T1000 (cell line): Measurements from ENCODE around the gene ZNF18.

ENCODE experiments used
- DNase-seq: peaks from one replicate; lab custom pipeline; 2025; ENCODE audit warnings: mixed read lengths; lab: John Stamatoyannopoulos, UW

ZNF18 gene, protein sequence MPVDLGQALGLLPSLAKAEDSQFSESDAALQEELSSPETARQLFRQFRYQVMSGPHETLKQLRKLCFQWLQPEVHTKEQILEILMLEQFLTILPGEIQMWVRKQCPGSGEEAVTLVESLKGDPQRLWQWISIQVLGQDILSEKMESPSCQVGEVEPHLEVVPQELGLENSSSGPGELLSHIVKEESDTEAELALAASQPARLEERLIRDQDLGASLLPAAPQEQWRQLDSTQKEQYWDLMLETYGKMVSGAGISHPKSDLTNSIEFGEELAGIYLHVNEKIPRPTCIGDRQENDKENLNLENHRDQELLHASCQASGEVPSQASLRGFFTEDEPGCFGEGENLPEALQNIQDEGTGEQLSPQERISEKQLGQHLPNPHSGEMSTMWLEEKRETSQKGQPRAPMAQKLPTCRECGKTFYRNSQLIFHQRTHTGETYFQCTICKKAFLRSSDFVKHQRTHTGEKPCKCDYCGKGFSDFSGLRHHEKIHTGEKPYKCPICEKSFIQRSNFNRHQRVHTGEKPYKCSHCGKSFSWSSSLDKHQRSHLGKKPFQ

DNA sequence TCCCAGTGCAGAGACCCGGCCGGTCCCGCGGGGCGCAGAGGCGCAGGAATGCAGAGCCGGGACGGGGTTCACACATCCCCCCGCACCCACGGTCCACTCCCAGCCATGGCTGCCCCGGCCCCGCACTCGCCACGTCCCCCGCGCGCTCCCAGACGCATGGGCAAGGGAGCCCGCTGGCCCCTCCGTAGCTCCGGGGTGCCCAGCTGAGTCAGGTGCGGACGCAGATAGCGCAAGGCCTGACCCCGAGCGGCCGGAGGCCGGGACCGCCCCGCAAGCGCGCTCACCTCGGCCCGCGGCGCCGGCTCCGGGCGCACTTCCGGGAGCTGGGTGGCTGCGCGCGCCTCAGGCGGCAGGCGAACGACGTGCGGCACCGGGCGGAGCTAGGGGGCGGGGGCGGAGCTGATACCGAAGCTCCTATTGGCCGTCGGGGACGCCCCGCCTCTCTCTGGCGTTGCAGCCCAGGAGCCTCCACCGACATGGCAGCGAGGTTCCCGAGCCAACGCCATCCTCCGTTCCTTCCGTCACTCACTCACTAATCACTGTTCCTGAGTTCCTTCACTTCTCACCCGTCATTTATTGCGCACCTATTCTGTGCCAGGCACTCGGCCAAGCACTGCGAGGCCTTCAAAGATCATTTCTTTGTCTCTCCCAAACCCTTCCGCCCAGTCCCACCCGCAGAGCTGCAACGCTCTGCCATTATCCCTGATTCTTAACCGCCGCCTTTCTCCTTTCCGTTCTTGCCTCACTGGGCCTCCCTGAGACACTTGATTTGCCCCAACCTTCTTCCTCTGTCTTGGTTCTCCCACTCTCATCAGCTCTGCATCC lies at the start of gene ZNF18:
Gene ZNF18, minus strand, starts transcription at position 329 of the 825 bp plus-strand sequence. CDS start 4,646 bp downstream, outside the sequence.
- peak; percentile 96 for DNase-seq

DNA sequence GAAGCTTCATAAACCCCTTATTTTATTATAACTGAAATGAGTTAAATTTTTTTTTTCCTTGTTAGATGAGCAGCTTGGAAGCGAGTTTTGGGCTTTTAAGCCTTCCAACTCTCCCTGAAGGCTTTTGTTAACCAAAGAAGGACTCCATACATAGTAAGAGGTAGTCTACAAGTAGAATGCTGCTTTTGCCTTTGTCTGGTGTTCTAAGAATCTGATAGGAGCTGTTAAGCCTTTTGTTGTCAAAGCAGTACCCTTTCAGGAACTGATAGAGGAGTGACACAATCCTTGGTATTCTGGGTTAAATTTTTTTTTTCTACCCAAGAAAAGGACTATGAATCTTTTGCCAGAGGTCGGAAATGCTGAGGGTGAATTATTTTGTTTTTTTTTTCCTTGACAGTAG lies 49.5 kb upstream of the ZNF18 start:
- no peak for DNase-seq

DNA sequence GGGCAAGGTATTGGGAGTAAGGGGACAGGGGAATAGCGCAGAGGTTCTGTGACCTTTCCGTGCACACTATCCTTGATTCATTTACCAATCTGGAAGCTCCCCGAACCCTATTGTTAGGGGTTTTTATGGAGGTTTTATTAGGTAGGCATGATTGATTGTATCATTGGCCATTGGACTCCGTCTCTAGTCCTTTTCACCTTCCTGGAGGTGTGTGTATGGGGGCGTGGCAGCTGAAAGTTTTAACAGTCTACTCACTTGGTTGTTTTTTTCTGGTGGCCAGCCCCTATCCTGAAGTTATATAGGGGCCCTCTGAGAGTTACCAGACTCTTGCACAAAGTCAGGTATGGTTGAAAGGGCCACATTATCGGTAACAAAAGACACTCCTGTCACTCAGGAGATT lies 46.4 kb upstream of the ZNF18 start:
- no peak for DNase-seq

DNA sequence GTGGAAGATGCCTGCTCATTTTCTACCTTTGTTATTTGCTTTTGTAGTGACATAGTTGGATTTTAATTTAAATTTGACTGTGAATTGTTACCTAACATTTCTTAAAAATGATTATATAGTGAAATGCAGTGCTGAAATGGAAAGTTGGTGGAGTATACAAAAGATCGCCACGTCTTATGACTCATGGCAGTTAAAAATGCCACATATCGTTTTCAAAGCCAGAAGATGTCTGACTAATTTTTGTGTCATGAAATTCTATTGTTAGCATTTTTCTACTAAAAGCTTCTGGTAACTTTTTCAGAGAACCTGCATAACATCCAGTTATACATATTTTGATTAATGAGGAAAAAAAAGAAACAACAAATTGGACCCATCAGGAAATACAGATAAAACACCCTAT lies 44.0 kb upstream of the ZNF18 start:
- DNase-seq: no peak

DNA sequence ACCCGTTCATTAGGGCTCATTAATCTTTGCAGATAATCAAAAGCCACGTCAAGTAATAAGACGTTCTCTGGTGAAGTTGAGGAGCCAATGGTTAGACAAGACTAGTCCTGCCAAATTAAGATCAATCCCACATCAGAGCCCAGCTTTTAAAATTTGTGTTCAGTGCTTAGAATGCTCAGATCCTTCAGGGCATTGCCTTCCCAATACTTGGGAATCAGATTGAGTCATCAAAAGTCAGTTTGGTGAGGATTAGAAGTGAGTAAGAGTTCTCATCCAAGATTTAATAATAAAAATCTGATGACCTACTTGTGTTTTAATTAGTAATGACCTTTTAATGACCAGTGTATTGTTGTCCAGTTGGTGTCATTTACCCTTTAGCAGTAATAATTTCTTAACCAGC lies 43.2 kb upstream of the ZNF18 start:
- no peak for DNase-seq

DNA sequence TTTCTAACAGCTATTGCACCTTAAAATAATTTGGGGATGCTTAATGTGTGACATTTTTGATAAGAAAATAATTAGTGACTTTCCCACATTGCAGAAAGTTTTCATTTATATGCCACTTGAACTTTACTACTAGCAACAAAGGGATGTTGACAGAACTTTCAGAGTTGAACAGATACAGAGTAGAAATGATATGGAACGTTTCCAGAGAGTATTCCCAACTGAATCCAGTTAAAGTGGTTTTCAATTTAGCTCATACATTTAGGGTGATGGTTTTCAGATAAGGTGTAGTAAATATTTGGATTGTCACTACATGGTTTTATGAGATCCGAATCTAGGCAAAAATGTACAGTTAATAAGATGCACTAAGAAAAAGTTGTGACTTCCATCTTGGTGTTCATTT lies 40.7 kb upstream of the ZNF18 start:
- DNase-seq: no peak

DNA sequence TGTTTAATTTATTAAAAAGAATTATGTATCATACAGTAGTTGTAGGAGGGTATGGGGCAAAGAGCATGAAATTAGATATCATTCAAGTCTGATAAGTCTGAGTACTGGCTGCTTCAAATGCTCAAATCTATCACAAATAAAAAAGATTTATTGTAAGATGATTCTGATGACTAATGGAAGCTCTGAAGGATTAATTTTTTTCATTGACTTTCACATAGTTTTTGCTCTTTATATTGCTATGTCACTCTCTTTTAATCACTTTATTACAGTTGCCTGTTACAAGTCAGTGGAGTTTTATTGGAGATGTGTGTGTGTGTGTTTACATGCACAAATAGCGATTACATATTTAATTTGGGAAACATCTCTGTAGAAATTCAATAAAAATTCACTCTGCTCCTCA lies 38.4 kb upstream of the ZNF18 start:
- DNase-seq: no peak

DNA sequence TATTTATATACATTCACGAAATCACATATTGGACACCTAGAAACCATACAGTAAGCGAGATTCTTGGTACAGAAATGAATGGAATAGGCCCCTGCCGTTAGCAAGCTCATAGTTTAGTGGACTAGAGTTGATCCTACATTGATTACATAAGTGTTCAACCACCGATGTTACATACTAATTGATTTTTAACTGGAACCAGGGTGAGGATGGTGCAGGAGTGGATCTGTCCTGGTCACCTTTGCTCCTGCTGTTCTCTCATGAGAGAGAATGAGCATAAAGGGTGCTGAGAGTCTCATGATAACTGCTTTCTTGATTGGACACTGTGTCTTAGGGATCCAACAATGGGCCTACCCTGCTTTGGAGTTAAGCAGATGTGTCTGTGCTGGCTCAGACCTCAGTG lies 37.3 kb upstream of the ZNF18 start:
- no peak for DNase-seq

DNA sequence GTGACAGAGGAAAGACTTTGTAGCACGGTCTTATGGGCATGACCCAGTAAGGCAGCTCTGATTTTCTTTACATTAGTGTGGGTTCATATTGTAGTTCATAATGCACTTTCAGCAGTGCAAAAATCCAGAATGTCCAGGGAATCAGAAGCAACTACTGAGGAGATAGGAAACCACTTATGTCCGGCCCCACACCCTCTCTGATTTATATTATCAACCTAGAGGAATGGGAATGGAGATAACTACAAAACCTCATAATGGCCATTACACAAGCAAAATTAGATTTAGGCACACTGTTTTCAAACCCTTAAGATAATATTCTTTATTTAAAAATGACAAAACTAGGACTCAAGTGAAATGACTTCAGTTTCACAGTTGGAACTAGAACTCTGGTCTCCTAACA lies 31.3 kb upstream of the ZNF18 start:
- no peak for DNase-seq

DNA sequence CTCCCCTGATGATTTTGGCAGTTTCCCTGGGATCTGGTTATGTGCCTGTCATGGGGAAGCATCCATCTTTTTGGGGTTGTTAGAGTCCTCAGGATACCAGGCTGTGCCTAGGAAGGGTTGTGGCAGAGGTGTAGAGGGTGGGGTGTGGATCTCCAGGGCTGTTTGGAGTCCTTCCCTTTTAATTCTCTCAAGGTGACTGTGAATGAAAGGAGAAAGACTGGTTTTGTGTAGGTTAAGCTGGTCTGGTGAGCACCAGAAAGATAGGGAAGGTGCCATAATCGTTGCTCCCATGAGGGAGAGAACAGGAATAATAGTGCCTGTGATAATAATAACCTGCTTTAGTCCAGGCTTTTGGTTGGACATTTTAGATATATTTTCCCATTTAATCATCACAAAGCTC lies 30.4 kb upstream of the ZNF18 start:
- no peak for DNase-seq

DNA sequence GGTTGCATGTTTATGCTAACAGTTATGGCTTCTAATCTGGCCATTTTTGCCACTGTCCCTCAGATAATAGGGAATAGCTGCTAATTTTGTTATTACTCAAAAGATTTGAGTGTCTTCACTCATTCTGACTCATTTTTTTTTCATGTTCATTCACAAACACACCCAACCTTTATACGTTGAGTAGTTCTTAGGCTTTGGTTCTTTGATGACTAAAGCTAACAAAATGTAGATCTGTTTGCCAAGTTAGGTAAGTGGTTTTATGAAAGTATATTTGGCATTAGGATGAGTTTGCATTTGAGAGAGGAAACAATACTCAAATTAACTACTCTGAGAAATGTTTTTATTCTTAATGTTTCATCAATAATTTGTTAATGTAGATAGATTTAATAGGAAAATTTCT lies 27.1 kb upstream of the ZNF18 start:
- no peak for DNase-seq

DNA sequence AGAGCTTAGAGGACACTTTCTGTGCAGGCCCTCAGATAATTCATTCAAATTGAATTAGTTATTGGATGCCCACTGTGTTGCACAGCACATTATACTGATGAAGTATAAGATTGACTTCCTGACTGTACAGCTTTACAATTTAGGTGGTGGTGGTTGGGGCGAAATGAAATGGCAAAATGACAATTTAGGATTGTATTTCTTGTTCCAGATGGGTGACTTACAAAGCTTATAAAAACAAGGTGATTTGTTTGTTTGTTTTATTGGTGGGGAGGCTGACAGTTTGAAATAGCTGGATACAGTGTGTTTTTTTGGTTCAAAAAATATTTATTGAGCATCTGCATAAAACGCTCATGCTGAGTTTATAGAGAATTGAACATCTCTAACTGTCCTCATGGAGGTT lies 25.0 kb upstream of the ZNF18 start:
- no peak for DNase-seq

DNA sequence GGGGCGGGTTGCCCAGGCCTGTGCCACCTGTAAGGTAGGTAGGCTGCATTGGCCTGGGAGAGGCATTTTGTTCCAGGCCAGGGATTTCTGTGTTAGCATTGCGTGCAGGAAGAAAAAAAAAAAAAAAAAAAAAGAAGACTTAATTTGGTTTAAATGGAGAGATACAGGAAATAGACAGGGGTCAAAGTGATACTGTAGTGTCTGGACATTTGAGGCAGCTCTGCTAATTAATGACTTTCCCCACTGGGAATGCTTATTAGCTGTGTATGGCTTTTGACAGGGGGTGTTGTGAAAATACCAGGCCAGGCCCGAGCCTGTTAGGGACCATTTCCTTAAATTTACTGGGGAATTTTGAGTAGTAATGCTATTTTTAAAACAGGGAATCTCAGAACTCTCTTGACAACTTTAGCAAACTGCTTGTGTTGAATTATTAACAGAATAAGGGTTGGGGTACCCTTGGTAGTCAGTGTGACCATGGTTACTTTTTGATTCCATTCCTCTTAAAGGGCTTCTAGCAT lies 24.4 kb upstream of the ZNF18 start:
- no peak for DNase-seq

DNA sequence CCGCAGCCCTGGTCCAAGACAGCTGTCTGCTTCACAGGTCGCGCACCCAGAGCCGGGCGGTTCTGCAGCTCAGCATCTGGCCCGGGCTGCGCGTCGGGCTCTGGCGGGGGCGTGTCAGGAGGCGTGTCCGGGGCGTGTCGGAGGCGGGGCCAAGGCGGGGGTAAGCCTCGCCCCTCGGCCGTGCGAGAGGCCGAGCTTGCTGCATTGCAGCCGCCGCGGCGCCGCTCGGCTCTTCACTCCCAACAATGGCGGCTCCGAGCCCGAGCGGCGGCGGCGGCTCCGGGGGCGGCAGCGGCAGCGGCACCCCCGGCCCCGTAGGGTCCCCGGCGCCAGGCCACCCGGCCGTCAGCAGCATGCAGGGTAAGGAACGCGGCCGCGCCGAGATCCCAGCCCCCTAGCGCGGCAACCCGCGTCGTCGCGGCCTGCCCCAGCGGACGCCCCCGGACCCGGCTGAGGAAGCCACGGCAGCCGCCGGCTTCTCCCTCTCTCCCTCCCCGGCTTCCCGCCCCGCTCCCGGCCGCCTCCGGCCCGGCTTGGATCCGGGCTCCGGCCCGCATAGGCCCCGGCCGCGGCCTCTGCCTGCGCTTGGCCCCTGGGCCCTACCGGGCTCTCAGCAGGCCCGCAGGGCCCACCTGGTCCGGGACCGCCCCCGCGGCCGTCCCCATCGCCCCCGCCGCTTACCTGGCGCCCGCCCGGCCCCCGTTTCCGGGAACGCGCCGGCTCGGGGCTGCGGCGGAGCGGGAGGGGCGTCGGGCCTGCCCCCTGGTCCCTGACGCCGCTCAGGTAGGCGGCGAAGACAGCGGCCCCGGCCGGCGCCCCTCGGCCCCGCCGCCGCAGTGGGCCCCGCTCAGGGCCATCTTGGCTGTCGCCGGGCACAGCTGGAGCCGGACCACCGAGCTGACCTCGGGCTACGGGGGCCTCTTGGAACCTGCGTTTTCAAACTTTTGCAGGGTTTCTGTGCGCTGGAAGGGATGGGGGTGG lies 23.7 kb upstream of the ZNF18 start, which contains the start of gene MAP2K4:
Gene MAP2K4, plus strand, starts transcription at position 236 of the 981 bp plus-strand sequence. Its CDS starts 10 bp downstream, at position 246.
- DNase-seq: peak; percentile 91

DNA sequence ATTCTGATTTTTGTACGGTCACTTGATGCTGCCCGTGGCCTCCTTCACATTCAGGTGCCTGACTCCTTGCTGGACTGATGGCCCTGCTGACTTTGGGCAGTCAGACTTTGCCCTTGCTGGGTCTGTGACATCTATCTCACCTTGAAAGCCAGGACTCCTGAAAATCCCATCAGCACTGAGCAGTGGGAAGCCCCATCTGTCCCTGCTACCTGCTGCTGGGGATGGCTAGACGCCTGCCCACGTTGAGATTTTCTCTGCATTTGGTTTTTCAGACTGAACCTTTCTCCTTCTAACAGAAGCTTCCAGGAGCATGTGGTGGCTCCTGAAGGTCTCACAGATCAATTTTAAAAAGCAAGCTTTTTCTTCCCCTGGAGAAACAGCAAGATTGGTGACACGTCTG lies 10.2 kb upstream of the ZNF18 start:
- no peak for DNase-seq

DNA sequence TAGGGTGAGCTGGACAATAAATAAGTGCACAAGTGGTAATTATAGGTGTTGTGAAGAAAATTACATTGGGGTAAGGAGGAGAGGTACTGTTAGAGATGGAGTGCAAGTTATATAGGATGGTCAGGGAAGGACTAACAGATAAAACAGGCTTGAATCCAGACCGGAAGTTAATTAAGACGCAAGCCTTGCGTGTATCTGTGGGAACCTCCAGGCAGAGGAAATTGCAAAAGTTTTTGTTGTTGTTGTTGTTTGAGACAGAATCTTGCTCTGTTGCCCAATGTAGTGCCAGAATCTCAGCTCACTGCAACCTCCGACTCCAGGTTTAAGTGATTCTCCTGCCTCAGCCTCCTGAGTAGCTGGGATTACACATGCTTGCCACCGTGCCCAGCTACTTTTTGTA lies 2.4 kb upstream of the ZNF18 start:
- DNase-seq: no peak

DNA sequence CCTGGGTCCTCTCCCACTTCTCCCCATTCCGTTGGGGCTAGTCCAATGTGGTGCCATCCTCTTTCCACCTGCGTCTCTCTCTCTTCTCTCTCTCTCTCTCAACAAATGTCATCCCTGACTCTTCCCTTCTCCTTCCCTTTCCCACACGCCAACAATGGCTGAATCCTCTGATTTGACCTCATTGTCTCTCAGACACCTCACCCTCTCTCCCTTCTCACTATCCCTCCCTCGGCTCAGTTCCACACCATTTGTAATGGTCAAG lies 628 bp upstream of the ZNF18 start:
- DNase-seq: no peak

DNA sequence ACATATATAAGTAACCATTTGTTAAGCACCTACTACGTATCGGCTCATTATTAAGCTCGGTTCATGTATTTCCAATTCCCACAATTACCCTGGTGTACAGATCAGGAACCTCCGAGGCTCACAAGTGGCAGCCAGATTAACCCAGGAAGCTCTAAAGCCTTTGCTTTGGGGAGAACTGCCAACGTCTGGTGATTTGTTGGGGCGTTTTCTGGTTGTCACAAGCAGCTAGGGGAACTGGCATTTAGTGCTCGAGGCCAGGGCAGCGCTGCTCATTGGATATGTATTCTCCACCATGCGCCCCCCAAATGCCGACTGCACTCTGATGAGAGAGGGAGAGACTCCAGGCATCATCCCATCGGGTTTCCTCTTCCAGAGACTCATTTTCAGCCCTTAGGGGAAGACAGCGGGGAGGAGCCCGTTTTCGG lies 541 bp downstream of the ZNF18 start:
- DNase-seq: no peak

DNA sequence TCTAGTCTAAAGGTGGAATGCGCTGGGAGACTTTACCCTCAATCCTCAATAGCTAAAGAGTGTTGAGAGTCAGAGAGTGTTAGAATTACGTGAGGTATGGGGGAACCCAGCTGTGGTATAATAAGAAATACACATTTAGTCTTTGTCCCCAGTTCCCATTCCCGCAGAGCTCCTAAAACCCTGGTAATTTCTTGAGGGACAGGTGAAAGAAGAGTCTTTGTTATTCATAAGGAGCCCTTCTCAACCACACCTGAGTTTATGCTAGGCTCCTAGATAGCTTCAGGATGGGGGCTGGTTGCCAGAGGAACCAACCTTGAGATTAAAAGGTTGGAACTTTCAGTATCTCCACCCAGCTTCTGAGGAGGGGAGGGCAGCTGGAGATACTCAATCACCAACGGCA lies 5.8 kb downstream of the ZNF18 start:
- no peak for DNase-seq

DNA sequence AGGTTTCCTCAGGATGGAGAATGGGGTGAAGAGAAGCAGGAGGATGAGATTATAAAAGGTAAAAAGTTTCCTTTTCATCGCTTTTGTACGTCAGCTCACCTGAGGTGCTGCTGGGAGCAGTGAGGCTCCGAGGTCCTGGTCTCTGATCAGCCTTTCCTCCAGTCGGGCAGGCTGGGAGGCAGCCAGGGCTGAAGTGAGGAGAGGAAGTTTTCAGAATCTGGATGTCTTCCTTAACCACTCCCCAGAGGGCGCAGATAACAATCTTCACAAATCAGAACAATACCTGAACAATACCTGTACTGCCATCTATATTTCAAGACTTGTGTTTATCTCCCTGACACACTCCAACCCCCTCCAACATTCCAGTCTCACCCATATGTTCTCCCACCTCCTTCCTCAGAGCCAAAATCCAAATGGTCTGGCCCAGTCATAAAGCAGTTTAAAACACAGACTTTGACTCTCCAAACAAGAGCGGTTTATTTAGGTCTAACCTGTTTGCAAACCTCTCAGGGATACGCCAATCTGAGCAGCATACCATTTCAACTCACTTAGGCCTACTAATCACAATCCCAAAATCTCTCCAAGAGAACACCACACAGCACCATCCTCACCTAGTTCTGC lies 6.8 kb downstream of the ZNF18 start:
- DNase-seq: no peak

DNA sequence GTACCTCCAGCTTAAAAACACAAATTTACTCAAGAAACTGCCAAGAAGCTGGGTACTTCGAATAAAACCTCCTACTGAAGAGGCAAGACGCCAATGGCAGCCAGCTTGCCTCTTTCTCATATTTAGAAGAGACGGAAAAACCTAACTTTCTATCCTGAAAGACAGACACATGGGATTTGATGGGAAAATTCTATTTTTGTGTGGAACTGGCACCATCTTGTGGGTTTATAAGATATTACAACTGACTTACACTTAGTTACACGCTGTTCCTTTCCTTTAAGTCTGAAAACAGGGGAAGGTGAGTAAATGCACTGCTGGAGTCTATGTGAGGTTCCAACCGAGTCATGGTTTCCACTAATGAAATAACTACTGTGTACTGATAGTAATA lies 10.3 kb downstream of the ZNF18 start:
- DNase-seq: no peak
